Tibial nerve (tissue), 4 donors: Measurements from ENCODE around the gene C1orf198. TPM values are rescaled to one million over a fixed set of nuclear protein-coding genes. Genes with fewer than 3 reads are reported as not detected.

ENCODE experiments used
- DNase-seq, 2 donors: peaks; one replicate each; pipeline ENCODE4 v3.0.0-alpha.2; 2019; ENCODE audit warnings: low spot score in 2 of 2
- H3K27ac ChIP-seq, 4 donors: fragments of 200-600 bp; sonication (generic) in 3 of 4; one replicate each; pipeline ENCODE4 v1.5.1; 2017 to 2019; ENCODE audit warnings: mild to moderate bottlenecking in 1 of 4
- H3K27me3 ChIP-seq, 2 donors: fragments of 200-600 bp; sonication (generic) in 1 of 2; one replicate each; pipeline versions ENCODE4 v1.5.1 to v1.6.0; 2017 to 2019
- H3K36me3 ChIP-seq, 3 donors: fragments of 200-600 bp; sonication (generic); one replicate each; pipeline ENCODE4 v1.5.1; 2018 to 2019
- H3K4me1 ChIP-seq, 4 donors: fragments of 200-600 bp; sonication (generic) in 3 of 4; one replicate each; pipeline ENCODE4 v1.5.1; 2017 to 2019
- H3K4me3 ChIP-seq, 4 donors: fragments of 200-600 bp; sonication (generic) in 3 of 4; one replicate each; pipeline ENCODE4 v1.5.1; 2017 to 2019; ENCODE audit warnings: mild to moderate bottlenecking in 1 of 4, moderate library complexity in 1 of 4
- H3K9me3 ChIP-seq, 4 donors: fragments of 200-600 bp; sonication (generic) in 3 of 4; one replicate each; pipeline ENCODE4 v1.5.1; 2017 to 2019
- EP300 ChIP-seq, 2 donors: sonication (generic); formaldehyde crosslinking; IDR thresholded peaks; one replicate each; pipeline ENCODE4 v1.6.1; 2017; ENCODE audit warnings: antibody characterized with exemption in 2 of 2, mild to moderate bottlenecking in 1 of 2
- POLR2A ChIP-seq, 2 donors: fragments of 450-650 bp; IDR thresholded peaks; one replicate each; pipeline ENCODE4 v1.6.1; 2017; ENCODE audit warnings: antibody characterized with exemption in 2 of 2, mild to moderate bottlenecking in 2 of 2, moderate library complexity in 2 of 2
- WGBS, 2 donors: methylation state at CpG; one replicate each; pipeline ENCODE4 v1.1.5; 2018; 5-methylcytosine and 5-hydroxymethylcytosine counted together
- total RNA-seq, 4 donors: library from RNA; depleted of rRNA; stranded (reverse); fragments of >200 nt; gene quantifications; one replicate each; pipeline ENCODE4 v1.1.0, GENCODE V29; 2016
- TF ChIP-seq, protein P1 (sequence below), 5 experiments: fragments of 200-600 bp in 3 of 5; fragments of 450-650 bp in 2 of 5; sonication (generic) in 3 of 5; IDR thresholded peaks; one replicate each; pipeline ENCODE4 v1.5.1; 2016 to 2019; ENCODE audit warnings: antibody characterized with exemption in 5 of 5, mild to moderate bottlenecking in 3 of 5, moderate library complexity in 2 of 5

C1orf198 gene
- total RNA-seq, 4 donors from 2014 or later, result 91.9 to 162 (median 113) TPM

DNA sequence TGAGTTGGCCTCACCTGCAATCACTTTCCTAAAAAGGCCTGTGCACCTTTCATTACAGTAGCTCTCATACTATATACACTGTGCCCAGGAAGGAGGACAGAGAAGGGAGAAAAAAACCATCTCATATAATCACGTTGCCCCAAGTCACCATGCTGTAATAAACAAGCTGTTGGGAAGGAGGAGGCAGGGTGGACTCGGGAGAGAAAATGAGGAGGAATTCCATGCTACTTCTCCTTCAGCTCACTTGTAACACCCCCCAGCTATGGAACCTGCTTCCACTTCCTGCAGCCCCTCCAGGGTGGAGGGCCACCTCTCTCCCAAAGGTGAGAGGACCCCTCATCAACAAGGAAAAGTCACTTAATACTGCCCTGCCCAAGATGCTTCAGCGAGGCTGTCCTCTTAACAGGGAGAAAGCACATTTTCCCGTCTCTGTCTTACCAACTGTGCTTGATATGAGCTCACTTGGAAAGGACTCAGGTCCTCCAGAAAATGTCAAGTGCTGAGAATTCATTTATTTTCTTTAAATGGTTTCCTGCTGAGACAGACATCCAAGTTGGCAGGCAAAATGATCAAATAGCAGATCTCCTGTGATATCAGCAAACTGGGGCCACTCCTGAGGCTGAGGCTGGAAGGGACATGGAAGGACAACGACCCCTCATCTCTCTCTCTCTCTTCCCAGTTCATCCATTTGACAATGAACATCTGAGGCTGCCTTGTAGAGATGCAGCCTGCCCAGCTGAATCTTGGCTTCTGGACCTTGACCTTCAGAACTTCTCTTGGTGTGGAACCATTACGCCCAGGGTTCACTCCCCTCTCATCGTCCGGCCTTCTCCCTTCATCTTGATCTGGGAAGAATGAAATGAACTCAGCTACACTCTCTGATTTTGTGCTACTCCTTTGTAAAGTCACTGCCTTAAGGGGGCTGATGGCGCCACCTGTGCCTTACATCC is 67.2 kb downstream of the C1orf198 start:
- no peaks in the 10 kb centered on the region for H3K27me3 ChIP-seq
- H3K36me3 ChIP-seq, result no peaks in the 10 kb centered on the region
- WGBS, 2 donors, result 77 to 82% methylated on average over 9 of the region's 9 CpGs
- TF ChIP-seq EP300 (IDR thresholded peaks at IDR 0.05) (no peak), POLR2A (IDR thresholded peaks at IDR 0.05) (no peak)
- TF ChIP-seq, protein P1, sequence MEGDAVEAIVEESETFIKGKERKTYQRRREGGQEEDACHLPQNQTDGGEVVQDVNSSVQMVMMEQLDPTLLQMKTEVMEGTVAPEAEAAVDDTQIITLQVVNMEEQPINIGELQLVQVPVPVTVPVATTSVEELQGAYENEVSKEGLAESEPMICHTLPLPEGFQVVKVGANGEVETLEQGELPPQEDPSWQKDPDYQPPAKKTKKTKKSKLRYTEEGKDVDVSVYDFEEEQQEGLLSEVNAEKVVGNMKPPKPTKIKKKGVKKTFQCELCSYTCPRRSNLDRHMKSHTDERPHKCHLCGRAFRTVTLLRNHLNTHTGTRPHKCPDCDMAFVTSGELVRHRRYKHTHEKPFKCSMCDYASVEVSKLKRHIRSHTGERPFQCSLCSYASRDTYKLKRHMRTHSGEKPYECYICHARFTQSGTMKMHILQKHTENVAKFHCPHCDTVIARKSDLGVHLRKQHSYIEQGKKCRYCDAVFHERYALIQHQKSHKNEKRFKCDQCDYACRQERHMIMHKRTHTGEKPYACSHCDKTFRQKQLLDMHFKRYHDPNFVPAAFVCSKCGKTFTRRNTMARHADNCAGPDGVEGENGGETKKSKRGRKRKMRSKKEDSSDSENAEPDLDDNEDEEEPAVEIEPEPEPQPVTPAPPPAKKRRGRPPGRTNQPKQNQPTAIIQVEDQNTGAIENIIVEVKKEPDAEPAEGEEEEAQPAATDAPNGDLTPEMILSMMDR (IDR thresholded peaks at IDR 0.05), result no peak
- no peaks in the 10 kb centered on the region for H3K9me3 ChIP-seq
- peaks cover 0 to 9% (median 2%) of the 10 kb centered on the region in 4 donors for H3K4me1 ChIP-seq
- H3K4me3 ChIP-seq, result no peak overlapping the region
- no peak for DNase-seq
- H3K27ac ChIP-seq, result peak overlapping the region in 2 of 4 donors; percentile 13 to 36

DNA sequence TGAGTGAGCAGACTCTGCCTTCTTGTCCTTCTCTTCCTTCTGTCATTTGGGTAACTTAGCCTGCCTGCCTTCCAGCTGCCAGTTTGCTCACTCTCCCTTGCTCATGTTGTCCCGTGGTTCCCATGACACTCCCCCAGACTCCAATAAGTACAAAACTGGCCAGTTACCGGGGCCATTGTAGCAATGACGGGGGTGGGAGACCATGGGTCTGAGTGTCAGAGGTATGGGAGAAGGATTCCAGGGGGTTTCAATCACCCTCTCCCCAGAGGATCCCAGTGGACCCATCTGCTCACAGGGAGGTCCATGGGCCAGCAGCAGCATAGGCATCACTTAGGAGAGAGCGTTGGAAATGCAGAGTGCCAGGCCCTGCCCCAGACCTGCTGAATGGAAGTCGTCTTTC is 69.8 kb downstream of the C1orf198 start:
- Histone ChIP-seq H3K27me3 (no peaks in the 10 kb centered on the region), H3K4me1 (peaks cover 0 to 18% (median 4%) of the 10 kb centered on the region in 4 donors), H3K4me3 (no peak overlapping the region), H3K9me3 (no peaks in the 10 kb centered on the region), H3K36me3 (no peaks in the 10 kb centered on the region), H3K27ac (peak overlapping the region in 2 of 4 donors; percentile 67 to 75)
- TF ChIP-seq EP300 (IDR thresholded peaks at IDR 0.05) (no peak), POLR2A (IDR thresholded peaks at IDR 0.05) (no peak)
- TF ChIP-seq, protein P1 (IDR thresholded peaks at IDR 0.05), result no peak
- 60 to 74% methylated on average over 5 of the region's 5 CpGs for WGBS, 2 donors
- DNase-seq, result no peak

DNA sequence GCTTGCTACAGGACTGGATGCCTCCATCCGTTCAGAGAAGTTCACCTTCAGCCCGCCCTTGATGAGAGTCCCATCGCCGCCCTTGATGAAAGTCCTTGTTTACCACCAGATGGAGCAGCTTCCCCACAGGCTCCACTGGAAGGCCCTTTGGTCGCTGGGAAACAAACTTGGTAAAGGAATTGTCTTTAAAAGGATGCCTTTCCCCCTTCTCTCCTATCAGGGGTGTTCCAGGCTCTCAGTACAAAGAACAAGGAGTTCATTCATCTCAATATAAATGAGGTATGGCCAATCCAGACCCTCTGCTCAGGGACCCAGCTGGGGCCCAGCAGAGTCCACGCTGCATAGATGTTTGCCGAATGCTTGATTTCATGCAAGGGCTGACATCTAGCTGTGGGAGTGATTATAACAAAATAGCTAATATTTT is 70.4 kb downstream of the C1orf198 start:
- Histone ChIP-seq H3K27me3 (no peaks in the 10 kb centered on the region), H3K4me1 (peaks cover 0 to 20% (median 5%) of the 10 kb centered on the region in 4 donors), H3K9me3 (no peaks in the 10 kb centered on the region), H3K36me3 (no peaks in the 10 kb centered on the region), H3K27ac (peak overlapping the region in 2 of 4 donors; percentile 67 to 75), H3K4me3 (no peak overlapping the region)
- TF ChIP-seq, protein P1 (IDR thresholded peaks at IDR 0.05), result peak; percentile 52 to 94 (median 78)
- TF ChIP-seq EP300 (IDR thresholded peaks at IDR 0.05), result peak in 1 of 2 donors; percentile 54
- TF ChIP-seq POLR2A (IDR thresholded peaks at IDR 0.05), result no peak
- 6 to 12% methylated on average over 7 of the region's 7 CpGs for WGBS, 2 donors
- DNase-seq, result peak; percentile 33 to 64

DNA sequence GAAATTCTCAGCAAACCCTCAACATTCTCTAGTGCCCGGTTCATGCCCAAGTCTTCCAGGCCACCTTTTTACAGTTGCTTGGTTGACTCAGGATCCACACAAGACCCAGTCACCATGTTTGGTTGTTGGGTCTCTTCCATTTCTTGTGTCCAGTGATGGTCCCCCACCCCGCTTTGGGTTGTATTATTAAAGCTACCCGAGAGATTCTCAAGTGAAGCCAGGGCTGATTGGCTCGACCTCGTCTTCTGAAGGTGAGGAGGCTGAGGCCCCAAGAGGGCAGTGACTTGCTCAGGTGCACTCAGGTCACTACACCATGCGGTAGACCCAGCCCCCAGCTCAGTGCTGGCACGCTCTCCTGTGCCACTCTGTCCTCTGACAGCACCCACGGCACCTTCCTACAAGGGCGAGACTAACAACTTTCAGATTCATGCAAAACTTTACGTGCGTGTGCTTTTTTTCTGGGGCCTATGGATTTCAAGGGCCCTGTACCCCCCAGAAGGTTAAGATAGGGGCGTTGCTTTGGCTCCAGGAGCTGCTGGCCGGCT is 70.9 kb downstream of the C1orf198 start:
- Histone ChIP-seq H3K27ac (peak overlapping the region in 2 of 4 donors; percentile 67 to 75), H3K4me3 (no peak overlapping the region), H3K4me1 (peaks cover 0 to 20% (median 5%) of the 10 kb centered on the region in 4 donors), H3K9me3 (no peaks in the 10 kb centered on the region), H3K27me3 (no peaks in the 10 kb centered on the region), H3K36me3 (no peaks in the 10 kb centered on the region)
- DNase-seq, result no peak
- TF ChIP-seq, protein P1 (IDR thresholded peaks at IDR 0.05), result no peak
- TF ChIP-seq POLR2A (IDR thresholded peaks at IDR 0.05) (no peak), EP300 (IDR thresholded peaks at IDR 0.05) (no peak)
- 69 to 77% methylated on average over 11 to 13 of the region's 13 CpGs for WGBS, 2 donors

DNA sequence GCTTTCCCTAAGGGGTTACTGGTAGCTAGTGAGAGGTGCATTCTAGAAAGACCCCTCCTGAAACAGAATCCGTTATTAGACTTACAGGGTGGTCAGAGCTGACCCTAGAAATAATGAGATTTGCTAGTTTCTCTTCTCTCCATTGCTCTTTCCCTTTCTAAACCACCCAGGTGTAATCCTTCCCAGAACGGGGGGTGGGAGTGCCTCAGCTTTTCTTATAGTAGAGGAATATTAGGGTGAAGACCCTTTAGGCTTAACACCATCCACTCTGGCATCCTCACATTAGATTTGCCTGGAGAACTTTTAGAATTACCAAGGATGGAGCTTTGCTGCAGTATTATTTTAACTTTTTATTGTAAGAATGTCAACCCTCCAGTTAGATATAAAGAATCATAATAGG is 71.7 kb downstream of the C1orf198 start:
- TF ChIP-seq, protein P1 (IDR thresholded peaks at IDR 0.05), result no peak
- TF ChIP-seq POLR2A (IDR thresholded peaks at IDR 0.05), result no peak
- TF ChIP-seq EP300 (IDR thresholded peaks at IDR 0.05), result no peak

More for the DNA sequence above, 71.7 kb downstream of the C1orf198 start:
- no peak overlapping the region for H3K4me3 ChIP-seq
- 66 to 71% methylated on average over 2 of the region's 2 CpGs for WGBS, 2 donors
- H3K27ac ChIP-seq, result no peak overlapping the region
- H3K4me1 ChIP-seq, result peaks cover 0 to 20% (median 5%) of the 10 kb centered on the region in 4 donors
- DNase-seq, result no peak
- H3K36me3 ChIP-seq, result no peaks in the 10 kb centered on the region
- H3K27me3 ChIP-seq, result no peaks in the 10 kb centered on the region
- H3K9me3 ChIP-seq, result no peaks in the 10 kb centered on the region
